Keratinocyte (primary cell): ENCODE results near the gene NOTCH4. TPM values are rescaled to one million over a fixed set of nuclear protein-coding genes. Genes with fewer than 3 reads are reported as not detected.

Source experiments
- DNase-seq: peaks from one replicate; pipeline ENCODE4 v3.0.0-alpha.2; 2011; ENCODE audit warnings: low read depth, missing footprints, low spot score
- FAIRE-seq: peaks from 2 replicates; lab custom pipeline; 2011; peaks lifted over from hg19 to GRCh38; lab: Jason Lieb, UNC
- H2AFZ ChIP-seq: 2 replicates; pipeline ENCODE4 v1.6.0; 2012; ENCODE audit warnings: low read length, control low read depth, inconsistent platforms; ENCODE audit not compliant: control insufficient read depth
- H3K27ac ChIP-seq: 2 replicates; pipeline ENCODE4 v1.5.1; 2011; ENCODE audit warnings: low read length; ENCODE audit not compliant: control insufficient read depth, insufficient read depth
- H3K27me3 ChIP-seq: 3 replicates; pipeline ENCODE4 v1.6.0; 2011; ENCODE audit warnings: low read length; ENCODE audit not compliant: control insufficient read depth, insufficient read depth; ENCODE audit errors: extremely low read depth
- H3K36me3 ChIP-seq, 2 experiments: 2 replicates in 1 of 2; 3 replicates in 1 of 2; pipeline ENCODE4 v1.5.1; 2011; ENCODE audit warnings: low read length in 2 of 2, mild to moderate bottlenecking in 1 of 2; ENCODE audit not compliant: control insufficient read depth in 2 of 2, insufficient read depth in 2 of 2; ENCODE audit errors: extremely low read depth in 1 of 2
- H3K4me1 ChIP-seq: 3 replicates; pipeline ENCODE4 v1.5.1; 2011; ENCODE audit warnings: low read length; ENCODE audit not compliant: control insufficient read depth, insufficient read depth; ENCODE audit errors: extremely low read depth
- H3K4me2 ChIP-seq: 3 replicates; pipeline ENCODE4 v1.6.0; 2011; ENCODE audit warnings: low read depth, low read length; ENCODE audit not compliant: control insufficient read depth, insufficient read depth; ENCODE audit errors: extremely low read depth
- H3K4me3 ChIP-seq, 3 experiments: fragments of 200-600 bp in 1 of 3; sonication (generic) in 1 of 3; 2 replicates in 2 of 3; 3 replicates in 1 of 3; pipeline ENCODE4 v1.5.1; 2011 to 2016; ENCODE audit warnings: low read length in 3 of 3, mild to moderate bottlenecking in 3 of 3, control low read depth in 2 of 3, inconsistent platforms in 1 of 3, low read depth in 1 of 3, mixed read lengths in 1 of 3, mixed run types in 1 of 3, moderate library complexity in 1 of 3; ENCODE audit not compliant: control insufficient read depth in 2 of 3, insufficient read depth in 2 of 3; ENCODE audit errors: extremely low read depth in 1 of 3
- H3K79me2 ChIP-seq: 2 replicates; pipeline ENCODE4 v1.6.0; 2012; ENCODE audit warnings: low read length; ENCODE audit not compliant: control insufficient read depth, insufficient read depth
- H3K9ac ChIP-seq: 3 replicates; pipeline ENCODE4 v1.6.0; 2011; ENCODE audit warnings: low read length; ENCODE audit not compliant: control insufficient read depth, insufficient read depth; ENCODE audit errors: extremely low read depth
- H3K9me1 ChIP-seq: 3 replicates; pipeline ENCODE4 v1.6.0; 2011; ENCODE audit warnings: low read length; ENCODE audit not compliant: control insufficient read depth, insufficient read depth; ENCODE audit errors: extremely low read depth
- H3K9me3 ChIP-seq: 2 replicates; pipeline ENCODE4 v1.5.1; 2012; ENCODE audit warnings: low read depth, low read length; ENCODE audit not compliant: control insufficient read depth
- H4K20me1 ChIP-seq: 3 replicates; pipeline ENCODE4 v1.6.0; 2011; ENCODE audit warnings: low read length; ENCODE audit not compliant: control insufficient read depth, insufficient read depth; ENCODE audit errors: extremely low read depth
- EZH2 ChIP-seq: IDR thresholded peaks from one replicate; pipeline ENCODE4 v1.6.1; 2012; ENCODE audit warnings: inconsistent platforms, mild to moderate bottlenecking, low read length, moderate library complexity
- dilution Hi-C: fragments of 300-500 bp; cut with MboI; formaldehyde crosslinking; loops from one replicate; pipeline ENCODE4 v1.7.0; 2020; ENCODE audit warnings: low sequenced_read_pairs; ENCODE audit not compliant: extremely low pct_ligation_motif_present
- polyA plus RNA-seq, 5 experiments: library from polyadenylated mRNA; depleted of rRNA in 3 of 5; stranded (reverse) in 3 of 5; stranded (forward) in 1 of 5; unstranded in 1 of 5; fragments of >200 nt; gene quantifications; 1 replicate in 1 of 5; 2 replicates in 3 of 5; 3 replicates in 1 of 5; pipeline versions ENCODE4 v1.2.1 to v1.2.3, GENCODE V29; 2011 to 2012; ENCODE audit warnings: missing spikeins in 2 of 5, low read depth in 1 of 5, low replicate concordance in 1 of 5
- TF ChIP-seq, protein P1 (sequence below), 3 experiments: IDR thresholded peaks in 1 of 3; conservative IDR thresholded peaks in 1 of 3; optimal IDR thresholded peaks in 1 of 3; 2 replicates in 2 of 3; 3 replicates in 1 of 3; pipeline versions ENCODE3 to v1.5.1; 2011; ENCODE audit warnings: low read length in 3 of 3, mild to moderate bottlenecking in 3 of 3, moderate library complexity in 2 of 3, control low read depth in 1 of 3, inconsistent platforms in 1 of 3; ENCODE audit not compliant: insufficient read depth in 2 of 3; ENCODE audit errors: extremely low read depth in 1 of 3

Gene NOTCH4
- polyA plus RNA-seq, 1 donor (not counting 4 experiments of a cell fraction or from before 2014, with no cell fraction given) = 0.07 TPM

DNA sequence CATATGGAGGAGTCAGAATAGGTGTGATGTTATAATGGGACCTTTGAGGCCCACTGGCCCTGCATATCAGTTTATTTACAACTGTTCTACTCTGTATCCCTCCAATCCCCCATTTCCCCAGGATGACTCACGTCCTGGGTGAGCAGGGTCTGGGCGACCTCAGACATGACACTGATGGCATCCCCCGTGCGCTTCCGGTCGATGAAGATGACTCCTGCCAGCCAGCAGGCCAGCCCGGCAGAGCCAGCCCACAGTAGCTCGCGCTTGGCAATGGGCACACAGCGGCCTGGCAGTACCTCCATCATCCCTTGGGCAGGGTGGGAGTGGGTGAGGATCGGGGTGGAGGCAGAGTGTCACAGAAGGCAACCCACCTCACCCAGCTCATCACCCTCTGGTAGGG, 53.6 kb downstream of the NOTCH4 start:
- peaks cover 17% of the 10 kb centered on the region for H3K79me2 ChIP-seq
- peaks cover 28% of the 10 kb centered on the region for H3K4me1 ChIP-seq
- no peak overlapping the region for H3K4me3 ChIP-seq
- H3K4me2 ChIP-seq = no peak overlapping the region
- no peaks in the 10 kb centered on the region for H4K20me1 ChIP-seq
- FAIRE-seq (no peak), DNase-seq (no peak)
- H3K9me3 ChIP-seq = no peaks in the 10 kb centered on the region
- no peak overlapping the region for H2AFZ ChIP-seq
- H3K36me3 ChIP-seq = peaks cover 22 to 23% of the 10 kb centered on the region in 2 experiments
- no peaks in the 10 kb centered on the region for H3K9me1 ChIP-seq
- no peaks in the 10 kb centered on the region for H3K27me3 ChIP-seq
- dilution Hi-C loops = no loop called here
- no peak overlapping the region for H3K27ac ChIP-seq
- no peak overlapping the region for H3K9ac ChIP-seq
- TF ChIP-seq EZH2 = no peak
- TF ChIP-seq, protein P1, sequence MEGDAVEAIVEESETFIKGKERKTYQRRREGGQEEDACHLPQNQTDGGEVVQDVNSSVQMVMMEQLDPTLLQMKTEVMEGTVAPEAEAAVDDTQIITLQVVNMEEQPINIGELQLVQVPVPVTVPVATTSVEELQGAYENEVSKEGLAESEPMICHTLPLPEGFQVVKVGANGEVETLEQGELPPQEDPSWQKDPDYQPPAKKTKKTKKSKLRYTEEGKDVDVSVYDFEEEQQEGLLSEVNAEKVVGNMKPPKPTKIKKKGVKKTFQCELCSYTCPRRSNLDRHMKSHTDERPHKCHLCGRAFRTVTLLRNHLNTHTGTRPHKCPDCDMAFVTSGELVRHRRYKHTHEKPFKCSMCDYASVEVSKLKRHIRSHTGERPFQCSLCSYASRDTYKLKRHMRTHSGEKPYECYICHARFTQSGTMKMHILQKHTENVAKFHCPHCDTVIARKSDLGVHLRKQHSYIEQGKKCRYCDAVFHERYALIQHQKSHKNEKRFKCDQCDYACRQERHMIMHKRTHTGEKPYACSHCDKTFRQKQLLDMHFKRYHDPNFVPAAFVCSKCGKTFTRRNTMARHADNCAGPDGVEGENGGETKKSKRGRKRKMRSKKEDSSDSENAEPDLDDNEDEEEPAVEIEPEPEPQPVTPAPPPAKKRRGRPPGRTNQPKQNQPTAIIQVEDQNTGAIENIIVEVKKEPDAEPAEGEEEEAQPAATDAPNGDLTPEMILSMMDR (optimal IDR thresholded peaks at IDR 0.05 in 1 of 3, IDR thresholded peaks at IDR 0.05 in 1 of 3, conservative IDR thresholded peaks at IDR 0.05 in 1 of 3; ENCODE audit: extremely low read depth in 1 of 3, insufficient read depth in 2 of 3, low read length in 3 of 3) = no peak

DNA sequence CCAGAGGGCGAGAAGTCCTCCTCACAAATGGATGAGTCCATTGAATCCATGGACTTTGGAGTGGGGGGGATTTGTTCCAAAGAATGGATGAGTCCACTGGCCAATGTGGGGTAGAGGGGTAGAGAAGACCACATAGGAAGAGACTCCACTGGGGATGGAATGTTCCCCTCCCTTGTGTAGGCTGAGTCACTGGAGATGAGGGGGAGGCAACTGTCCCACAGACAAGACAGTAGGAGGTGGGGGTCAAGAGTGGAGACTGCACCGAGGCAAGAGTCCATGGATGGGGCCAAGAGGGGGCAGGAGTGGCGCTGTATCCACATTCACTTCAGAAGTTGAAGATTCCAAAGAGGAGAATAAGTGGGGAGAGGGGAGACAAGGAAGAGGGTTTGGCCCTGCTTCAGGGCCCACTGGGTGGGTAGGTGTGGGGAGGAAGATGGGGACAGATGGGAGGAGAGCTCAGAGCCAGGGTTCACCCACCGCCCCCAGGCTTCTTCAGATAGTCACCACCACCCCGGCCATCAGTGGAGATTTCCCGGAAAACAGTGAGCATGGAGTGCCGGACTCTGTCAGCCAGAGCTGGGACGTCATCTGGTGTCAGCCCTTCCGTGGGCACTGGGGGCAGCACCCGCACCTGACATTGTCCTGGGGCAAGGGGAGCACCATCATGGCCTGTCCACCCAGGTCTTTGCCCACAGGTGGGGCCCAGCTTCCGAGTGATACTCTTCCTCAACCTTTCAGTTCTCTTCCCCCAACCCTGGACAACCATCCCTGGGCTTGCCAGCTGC, 54.9 kb downstream of the NOTCH4 start:
- peaks cover 19 to 23% of the 10 kb centered on the region in 2 experiments for H3K36me3 ChIP-seq
- no peak overlapping the region for H3K27ac ChIP-seq

More for the DNA sequence above, 54.9 kb downstream of the NOTCH4 start:
- no peaks in the 10 kb centered on the region for H4K20me1 ChIP-seq
- H3K9me3 ChIP-seq = no peaks in the 10 kb centered on the region
- no peak overlapping the region for H3K4me3 ChIP-seq
- peaks cover 4% of the 10 kb centered on the region for H3K79me2 ChIP-seq
- no peaks in the 10 kb centered on the region for H3K9me1 ChIP-seq
- no peak for TF ChIP-seq EZH2
- TF ChIP-seq, protein P1 (optimal IDR thresholded peaks at IDR 0.05 in 1 of 3, IDR thresholded peaks at IDR 0.05 in 1 of 3, conservative IDR thresholded peaks at IDR 0.05 in 1 of 3; ENCODE audit: extremely low read depth in 1 of 3, insufficient read depth in 2 of 3, low read length in 3 of 3) = no peak
- FAIRE-seq = no peak
- no peak overlapping the region for H2AFZ ChIP-seq
- H3K27me3 ChIP-seq = no peaks in the 10 kb centered on the region
- peaks cover 17% of the 10 kb centered on the region for H3K4me1 ChIP-seq
- no peak for DNase-seq
- H3K4me2 ChIP-seq = no peak overlapping the region
- H3K9ac ChIP-seq = no peak overlapping the region
- dilution Hi-C loops = no loop called here
